GM12872 (cell line): ENCODE data around the gene MYO10.

Experiments used
- CTCF ChIP-seq: IDR thresholded peaks from 3 replicates; pipeline ENCODE4 v1.5.1; 2011; ENCODE audit warnings: low read depth, mild to moderate bottlenecking, low read length, moderate library complexity; ENCODE audit not compliant: insufficient read depth

MYO10 gene

GRCh38 chr5:16722097-16722495 lies 214.0 kb downstream of the MYO10 start:
- TF ChIP-seq CTCF: no peak

GRCh38 chr5:16721151-16722096 lies 214.7 kb downstream of the MYO10 start:
- TF ChIP-seq CTCF: no peak

- no peak for TF ChIP-seq CTCF
Observed at GRCh38 chr5:16713386-16713928, 222.6 kb downstream of the MYO10 start.

GRCh38 chr5:16712620-16713019 lies 223.5 kb downstream of the MYO10 start:
- TF ChIP-seq CTCF: no peak

GRCh38 chr5:16712178-16712577 lies 223.9 kb downstream of the MYO10 start:
- no peak for TF ChIP-seq CTCF

- no peak for TF ChIP-seq CTCF
Observed at GRCh38 chr5:16709691-16710433, 226.2 kb downstream of the MYO10 start.

GRCh38 chr5:16707869-16708192 lies 228.3 kb downstream of the MYO10 start:
- TF ChIP-seq CTCF: no peak
